ENCODE data around the gene CCDC116. TPM values are rescaled to one million over a fixed set of nuclear protein-coding genes. Genes with fewer than 3 reads are reported as not detected.
A peak's percentile ranks its signal among the peaks of the same experiment; 100 is the strongest.

CCDC116 gene, protein sequence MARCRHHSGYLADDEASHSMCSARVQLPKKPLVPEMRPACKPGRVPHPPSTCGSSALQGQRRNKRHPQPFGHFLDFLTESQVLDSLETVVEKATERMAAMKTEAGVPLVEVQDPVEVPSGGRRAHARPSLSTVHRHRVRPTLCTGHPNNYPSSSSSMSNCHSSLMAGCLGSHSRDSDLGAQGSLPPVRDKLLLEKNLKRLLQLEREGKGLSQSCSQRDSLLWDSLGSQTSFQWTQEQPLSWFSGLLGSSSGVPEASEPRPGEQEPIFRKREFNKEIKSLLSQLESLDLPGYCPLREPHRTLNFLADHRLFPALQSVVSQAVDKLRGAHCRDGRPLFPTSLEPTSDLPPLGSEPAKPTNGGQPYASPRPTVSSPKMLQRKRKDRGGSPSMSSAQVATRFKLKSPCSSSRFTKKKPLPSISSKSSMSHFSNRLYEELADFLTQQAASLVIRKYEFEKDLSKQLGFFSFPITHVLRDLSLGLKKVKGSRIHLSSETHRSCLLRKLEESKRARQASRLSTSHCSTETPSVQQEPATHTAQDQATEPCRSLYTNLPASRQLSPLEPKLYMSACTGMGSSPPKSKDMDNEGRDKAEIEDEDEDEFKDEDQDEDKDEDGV
- total RNA-seq (ENCODE audit: low replicate concordance) = 0.18 and 0.25 TPM in 2 replicates

DNA sequence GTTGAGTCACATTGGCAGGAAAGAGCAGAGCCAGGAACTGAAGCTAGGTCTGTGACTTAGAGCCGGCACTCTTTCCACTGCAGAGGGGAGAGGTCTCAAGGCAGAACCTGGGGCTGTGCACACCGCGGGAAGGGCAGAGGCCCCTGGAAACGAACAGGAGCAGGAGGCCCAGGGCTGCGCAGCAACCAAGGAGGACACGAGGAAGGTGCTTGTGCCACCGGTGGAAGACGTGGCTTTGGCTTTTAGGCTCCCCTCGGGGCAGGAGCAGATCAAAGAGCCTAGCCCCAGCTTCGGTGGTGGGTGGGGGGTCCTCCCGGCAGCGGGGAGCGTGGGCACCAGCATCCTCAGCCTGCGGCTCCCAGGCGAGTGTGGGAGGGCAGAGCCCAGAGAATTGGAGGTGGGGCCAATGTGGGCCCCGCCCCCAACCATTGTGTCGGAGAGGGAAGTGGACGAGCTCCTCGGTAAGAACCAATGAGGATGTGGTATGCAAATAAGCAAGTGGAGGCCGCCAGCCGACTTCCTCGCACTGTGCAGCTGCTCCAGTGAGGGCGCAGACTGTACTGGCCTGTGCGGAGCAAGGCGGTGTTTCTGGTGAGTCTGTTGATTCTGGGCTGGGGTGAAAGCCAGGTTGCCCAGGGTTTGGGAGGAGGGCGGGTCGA is at the start of gene CCDC116:
CCDC116 (plus strand) TSS at position 524 of the 659 bp plus-strand sequence. CDS start 422 bp downstream, outside the sequence.
- DNase-seq (ENCODE audit: low read depth) = no peak
- TF ChIP-seq, protein P1, sequence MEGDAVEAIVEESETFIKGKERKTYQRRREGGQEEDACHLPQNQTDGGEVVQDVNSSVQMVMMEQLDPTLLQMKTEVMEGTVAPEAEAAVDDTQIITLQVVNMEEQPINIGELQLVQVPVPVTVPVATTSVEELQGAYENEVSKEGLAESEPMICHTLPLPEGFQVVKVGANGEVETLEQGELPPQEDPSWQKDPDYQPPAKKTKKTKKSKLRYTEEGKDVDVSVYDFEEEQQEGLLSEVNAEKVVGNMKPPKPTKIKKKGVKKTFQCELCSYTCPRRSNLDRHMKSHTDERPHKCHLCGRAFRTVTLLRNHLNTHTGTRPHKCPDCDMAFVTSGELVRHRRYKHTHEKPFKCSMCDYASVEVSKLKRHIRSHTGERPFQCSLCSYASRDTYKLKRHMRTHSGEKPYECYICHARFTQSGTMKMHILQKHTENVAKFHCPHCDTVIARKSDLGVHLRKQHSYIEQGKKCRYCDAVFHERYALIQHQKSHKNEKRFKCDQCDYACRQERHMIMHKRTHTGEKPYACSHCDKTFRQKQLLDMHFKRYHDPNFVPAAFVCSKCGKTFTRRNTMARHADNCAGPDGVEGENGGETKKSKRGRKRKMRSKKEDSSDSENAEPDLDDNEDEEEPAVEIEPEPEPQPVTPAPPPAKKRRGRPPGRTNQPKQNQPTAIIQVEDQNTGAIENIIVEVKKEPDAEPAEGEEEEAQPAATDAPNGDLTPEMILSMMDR (IDR thresholded peaks at IDR 0.05; ENCODE audit: insufficient read depth, low read length) = no peak
- H3K4me3 ChIP-seq (ENCODE audit: low read depth, low read length) = no peak within 1 kb of the TSS

GRCh38 chr22:21582801-21583740 is 49.5 kb upstream of the CCDC116 start:
- H3K4me3 ChIP-seq (ENCODE audit: low read depth, low read length) = no peak overlapping the region
- TF ChIP-seq, protein P1 (IDR thresholded peaks at IDR 0.05; ENCODE audit: insufficient read depth, low read length) = no peak
- no peak for DNase-seq (ENCODE audit: low read depth)

- no peak overlapping the region for H3K4me3 ChIP-seq (ENCODE audit: low read depth, low read length)
- DNase-seq (ENCODE audit: low read depth) = no peak
- TF ChIP-seq, protein P1 (IDR thresholded peaks at IDR 0.05; ENCODE audit: insufficient read depth, low read length) = no peak
Measured at GRCh38 chr22:21585389-21585788, 47.2 kb upstream of the CCDC116 start.

DNA sequence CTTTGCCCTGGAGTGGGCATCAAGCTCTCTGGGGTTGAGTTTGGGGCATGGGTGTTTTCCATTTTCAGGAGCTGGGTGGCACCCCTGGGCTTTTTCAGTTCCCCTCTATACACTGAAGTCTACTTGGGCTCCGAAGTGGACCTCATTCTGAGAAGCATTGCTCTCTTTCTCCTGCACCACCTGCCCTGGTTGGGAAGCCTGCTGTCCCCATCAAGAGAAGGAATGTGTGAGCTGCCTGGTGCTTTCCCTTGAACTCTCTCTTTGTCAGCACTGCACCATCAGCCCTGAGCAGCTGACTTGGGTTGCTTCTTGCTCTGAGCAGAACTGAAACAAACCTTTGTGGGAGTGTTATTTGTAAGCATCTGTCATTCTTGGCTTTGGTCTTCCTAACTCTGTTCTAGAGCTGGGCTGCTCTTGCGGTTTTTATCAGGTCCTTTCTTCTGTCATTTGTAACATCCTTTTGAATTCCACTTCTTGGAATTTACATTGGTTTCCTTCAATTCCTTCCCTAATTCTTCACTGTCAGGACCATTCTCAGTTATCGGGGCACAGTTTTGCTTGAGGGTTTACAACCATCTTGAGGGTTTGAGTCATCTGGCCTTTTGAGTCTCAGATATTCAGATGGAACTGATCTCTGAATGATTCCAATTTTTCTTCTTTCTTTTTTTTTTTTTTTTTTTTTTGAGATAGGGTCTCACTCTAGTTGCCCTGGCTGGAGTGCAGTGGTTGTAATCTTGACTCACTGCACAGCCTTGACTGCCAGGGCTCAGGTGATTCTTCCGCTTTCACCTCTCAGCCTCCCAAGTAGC is 44.6 kb upstream of the CCDC116 start:
- H3K4me3 ChIP-seq (ENCODE audit: low read depth, low read length) = no peak overlapping the region
- TF ChIP-seq, protein P1 (IDR thresholded peaks at IDR 0.05; ENCODE audit: insufficient read depth, low read length) = no peak
- DNase-seq (ENCODE audit: low read depth) = peak; percentile 76

GRCh38 chr22:21589396-21589795 is 43.2 kb upstream of the CCDC116 start:
- no peak for DNase-seq (ENCODE audit: low read depth)
- TF ChIP-seq, protein P1 (IDR thresholded peaks at IDR 0.05; ENCODE audit: insufficient read depth, low read length) = no peak
- no peak overlapping the region for H3K4me3 ChIP-seq (ENCODE audit: low read depth, low read length)

All from fibroblast of the aortic adventitia (primary cell).